Hepatocyte (in vitro differentiated cells): Measurements from ENCODE around the gene LRIG3.

Source experiments
- CTCF ChIP-seq: fragments of 200-600 bp; sonication (generic); IDR thresholded peaks from 2 replicates; pipeline ENCODE4 v1.5.1; 2016; ENCODE audit warnings: antibody characterized with exemption, mild to moderate bottlenecking; ENCODE audit not compliant: poor library complexity
- EZH2 ChIP-seq: fragments of 200-600 bp; sonication (generic); IDR thresholded peaks from 2 replicates; pipeline ENCODE4 v1.6.1; 2016; ENCODE audit warnings: antibody characterized with exemption, mild to moderate bottlenecking, borderline replicate concordance
- EZH2phosphoT487 ChIP-seq: fragments of 200-600 bp; sonication (generic); IDR thresholded peaks from one replicate; pipeline ENCODE4 v1.6.1; 2018; ENCODE audit warnings: antibody characterized with exemption, mild to moderate bottlenecking, low read depth, moderate library complexity; ENCODE audit not compliant: unreplicated experiment, severe bottlenecking

GRCh38 chr12:58955849-58956248 lies 35.5 kb upstream of the LRIG3 start:
- TF ChIP-seq CTCF (no peak), EZH2 (no peak), EZH2phosphoT487 (no peak)
